ENCODE results near the gene CAMKK1.

DNA sequence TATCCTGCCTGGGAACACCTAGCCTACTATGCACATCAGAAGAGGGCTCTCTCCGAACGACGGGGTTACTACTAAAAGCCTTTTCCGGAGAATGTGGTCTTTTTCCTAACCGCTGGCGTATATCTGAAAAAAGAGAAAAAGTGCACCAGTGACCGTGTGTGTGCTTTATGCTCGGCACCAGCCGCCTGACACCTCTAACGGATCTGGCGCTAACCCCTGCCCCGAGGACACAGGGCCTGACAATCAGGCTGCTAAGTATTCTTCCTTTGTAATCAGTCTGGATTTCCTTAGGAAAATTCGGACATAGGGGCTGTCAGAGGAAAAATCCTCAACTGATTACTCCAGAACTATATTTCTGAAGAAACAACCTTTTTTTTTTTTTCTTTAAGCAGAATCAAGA is 78.5 kb downstream of the CAMKK1 start:
- TF ChIP-seq YY1 (IDR thresholded peaks at IDR 0.05; ENCODE audit: insufficient read depth, insufficient read length) (no peak), ZNF274 (IDR thresholded peaks at IDR 0.05; ENCODE audit: low read depth, low read length) (no peak), SUZ12 (IDR thresholded peaks at IDR 0.05; ENCODE audit: extremely low read depth, insufficient read depth, insufficient read length) (no peak)

Measured in NT2/D1 (cell line).